Hepatic stellate cell (primary cell): ENCODE results near the gene DHRSX.
"Not testable (repeated sequence)": the region's sequence is repeated elsewhere in the genome, so short reads cannot be mapped to it uniquely, and the experiment has no call there.

Source experiments
- DNase-seq: peaks from one replicate; pipeline ENCODE4 v3.0.0; 2011; ENCODE audit warnings: low spot score

The DHRSX gene

DNA sequence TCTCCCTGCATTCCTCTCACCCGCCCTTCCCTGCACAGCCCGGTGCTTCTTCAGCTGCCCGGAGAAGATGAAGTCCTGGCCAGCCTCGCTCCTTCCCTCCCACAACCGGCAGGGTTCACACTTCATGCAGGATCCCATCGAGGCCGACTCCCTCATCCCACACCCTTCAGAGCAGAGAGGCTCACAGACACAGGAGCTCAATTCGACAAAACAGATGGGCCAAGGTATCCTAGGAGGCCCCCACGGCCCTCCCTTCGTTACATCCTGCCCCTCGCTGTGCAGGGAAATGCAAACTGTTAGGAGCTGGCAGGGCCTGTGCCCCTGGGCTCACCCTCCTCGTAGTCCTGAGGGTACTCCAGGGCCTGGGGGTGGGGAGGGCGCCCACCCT lies 238.1 kb downstream of the DHRSX start:
- no peak for DNase-seq

DNA sequence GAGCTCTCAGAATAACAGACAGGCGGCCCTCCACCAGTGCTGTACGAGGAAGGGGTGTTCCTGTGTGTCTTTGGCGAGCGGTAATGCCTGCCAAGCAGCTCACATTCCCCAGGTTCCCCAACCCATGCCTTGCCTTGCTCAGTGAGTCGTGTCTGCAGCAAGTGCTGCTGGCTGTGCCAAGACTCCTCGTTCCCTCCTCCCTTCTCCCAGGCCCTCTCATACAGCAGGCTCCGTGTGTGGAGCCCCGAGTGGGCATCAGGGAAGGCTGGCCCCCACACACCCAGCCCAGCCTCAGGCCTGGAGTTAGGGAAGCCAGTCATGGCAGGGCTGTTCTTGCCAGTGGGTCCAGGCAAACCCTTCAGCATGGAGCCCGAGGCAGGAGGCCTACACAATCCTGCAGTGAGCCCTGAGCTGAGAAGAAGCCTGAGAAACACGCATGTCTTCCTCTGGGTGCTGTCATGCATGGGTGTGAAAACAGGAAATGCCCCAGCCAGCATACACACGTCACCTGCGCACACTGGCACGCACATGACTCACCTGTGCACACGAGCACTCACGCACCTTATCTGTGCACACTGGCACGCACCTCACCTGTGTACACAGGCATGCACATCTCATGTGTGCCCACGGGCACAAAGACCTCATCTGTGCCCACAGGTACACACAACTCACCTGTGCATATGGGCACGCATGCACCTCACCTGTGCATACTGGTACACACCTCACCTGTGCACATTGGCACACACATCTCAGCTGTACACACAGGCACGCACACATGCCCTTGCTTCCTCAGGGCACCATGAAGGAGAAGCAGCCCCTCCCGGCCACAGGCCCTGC lies 238.7 kb downstream of the DHRSX start:
- DNase-seq = no peak

DNA sequence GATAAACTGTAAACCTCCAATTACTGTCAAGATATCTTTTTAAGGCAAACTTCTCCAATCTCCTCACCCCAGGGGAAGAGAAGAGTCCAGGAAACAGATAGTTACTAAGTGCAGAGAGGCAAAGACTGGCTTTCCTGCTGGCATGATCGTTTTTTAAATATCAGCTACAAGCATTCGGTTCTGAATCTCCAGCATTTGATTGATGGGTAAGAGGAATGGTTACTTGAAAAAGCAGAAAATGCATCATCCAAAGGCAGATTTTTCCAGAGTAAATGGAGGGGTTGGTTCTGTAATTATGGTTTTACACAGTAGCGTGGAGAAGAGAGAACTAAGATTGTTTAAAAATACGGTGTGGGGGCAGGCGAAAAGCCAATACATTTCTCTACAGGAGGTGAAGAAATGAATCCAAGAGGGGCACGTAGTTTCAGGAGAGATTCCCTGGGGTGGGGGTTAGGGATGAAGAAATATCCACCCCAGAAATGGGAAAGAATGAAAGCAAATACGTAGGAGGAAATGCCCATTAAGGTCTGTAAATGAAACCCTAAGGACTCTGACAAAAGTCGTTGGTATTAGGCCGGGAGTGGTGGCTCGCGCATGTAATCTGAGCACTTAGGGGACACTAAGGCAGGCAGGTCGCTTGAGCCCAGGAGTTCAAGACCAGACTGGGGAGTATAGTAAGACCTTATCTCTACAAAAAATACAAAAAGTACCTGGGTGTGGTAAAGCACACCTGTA lies 248.3 kb downstream of the DHRSX start:
- no peak for DNase-seq

DNA sequence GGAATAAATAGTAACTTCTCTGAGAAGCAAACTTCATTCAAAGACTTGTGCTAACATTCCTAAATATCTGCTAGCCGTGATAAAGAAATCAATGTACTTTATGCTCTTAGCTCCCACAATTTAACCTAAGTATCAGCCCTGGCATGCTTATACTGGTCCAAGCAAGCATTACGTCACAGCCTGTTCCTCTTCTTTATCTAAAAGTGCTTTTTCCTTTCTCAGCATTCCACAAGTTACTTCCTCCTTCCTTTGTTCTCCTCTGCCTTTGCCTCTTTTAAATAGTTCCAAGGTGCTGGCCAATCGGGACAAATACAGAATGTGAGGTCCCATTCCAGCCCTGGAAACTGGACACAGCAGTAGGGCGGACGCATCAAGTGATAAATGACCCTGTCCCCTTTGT lies 249.6 kb downstream of the DHRSX start:
- no peak for DNase-seq

GRCh38 chrX:2243913-2244460 lies 256.8 kb downstream of the DHRSX start:
- no peak for DNase-seq

DNA sequence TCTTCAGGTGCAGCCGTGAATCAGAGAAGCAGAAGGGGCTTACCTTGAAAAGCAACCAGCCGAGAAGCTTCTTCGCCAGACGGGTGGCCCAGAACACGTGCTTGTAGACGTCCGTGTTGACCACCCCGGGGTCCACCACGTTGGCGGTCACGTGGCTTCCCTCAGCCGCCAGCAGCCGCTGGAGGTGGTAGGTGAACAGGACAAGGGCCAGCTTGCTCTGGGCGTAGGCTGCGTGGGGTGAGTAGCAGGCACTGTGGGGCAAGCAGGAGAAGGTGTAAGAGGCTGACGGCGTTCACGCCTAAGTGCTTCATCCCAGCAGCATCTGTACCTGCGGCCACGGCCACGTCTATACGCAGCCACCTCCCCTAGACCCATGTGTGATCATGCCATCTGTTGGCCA lies 257.8 kb downstream of the DHRSX start:
- no peak for DNase-seq

GRCh38 chrX:2242326-2242725 lies 258.4 kb downstream of the DHRSX start:
- DNase-seq = no peak

- DNase-seq = not testable (repeated sequence)
These were observed 259.3 kb downstream of the DHRSX start for GRCh38 chrX:2241496-2241895.

DNA sequence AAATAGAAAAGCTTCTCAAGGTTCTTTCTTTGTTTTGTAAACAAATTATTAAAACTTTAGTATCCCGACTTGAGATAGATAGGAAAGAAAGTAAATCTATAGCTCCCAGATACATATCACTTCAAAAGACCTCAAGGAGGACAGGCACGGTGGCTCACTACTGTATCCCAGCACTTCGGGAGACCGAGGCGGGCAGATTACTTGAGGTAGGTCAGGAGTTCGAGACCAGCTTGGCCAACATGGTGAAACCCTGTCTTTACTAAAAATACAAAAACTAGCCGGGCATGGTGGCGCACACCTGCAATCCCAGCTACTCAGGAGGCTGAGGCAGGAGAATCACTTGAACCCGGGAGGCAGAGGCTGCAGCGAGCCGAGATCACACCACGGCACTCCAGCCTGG lies 260.0 kb downstream of the DHRSX start:
- DNase-seq = not testable (repeated sequence)

- no peak for DNase-seq
These were observed 262.8 kb downstream of the DHRSX start for GRCh38 chrX:2237976-2238375.

DNA sequence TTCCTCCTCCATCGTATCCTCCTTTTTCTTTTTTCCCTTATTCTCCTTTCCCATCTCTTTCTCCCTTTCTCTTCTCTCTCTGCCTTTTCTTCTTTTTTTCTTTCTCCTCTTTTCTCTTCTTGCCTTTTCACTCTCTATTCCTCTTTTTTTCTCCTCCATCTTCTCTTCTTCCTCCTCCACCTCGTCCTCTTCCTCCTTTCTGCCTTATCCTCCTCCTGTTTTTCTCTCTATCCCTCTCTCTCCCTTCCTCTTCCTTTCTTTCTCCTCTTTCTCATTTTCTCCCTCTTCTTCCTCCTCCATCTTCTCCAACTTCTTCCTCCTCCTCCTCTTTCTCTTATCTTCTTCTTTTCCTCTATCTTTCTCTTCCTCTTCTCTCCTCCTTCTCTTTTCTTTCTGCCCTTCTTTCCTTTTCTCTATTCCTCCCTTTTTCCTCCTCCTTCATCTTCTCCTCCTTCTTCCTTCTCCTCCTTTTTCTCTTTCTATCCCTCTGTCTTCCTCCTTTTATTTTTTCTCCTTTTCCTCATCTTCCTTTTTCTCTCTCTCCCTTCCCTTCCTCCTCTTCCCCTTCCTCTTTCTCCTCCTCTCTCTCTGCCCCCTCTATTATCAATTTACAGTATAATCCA lies 269.1 kb downstream of the DHRSX start:
- DNase-seq = no peak

DNA sequence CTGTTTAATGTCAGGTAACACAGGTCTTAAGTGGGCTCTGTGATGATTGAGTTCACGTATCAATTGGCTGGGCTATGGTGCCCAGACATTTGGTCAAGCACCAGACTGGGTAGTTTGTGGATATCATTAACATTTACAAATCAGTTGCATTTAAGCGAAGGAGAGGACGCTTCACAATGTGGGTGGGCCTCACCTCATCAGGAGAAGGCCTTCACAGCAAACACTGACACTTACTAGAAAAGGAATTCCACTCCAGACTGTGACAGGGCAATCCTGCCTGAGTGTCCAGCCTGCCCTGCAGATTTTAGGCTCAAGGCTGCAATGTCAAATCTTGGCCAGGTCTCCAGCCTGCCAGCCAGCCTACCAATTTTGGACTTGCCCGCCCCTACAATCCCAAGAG lies 270.3 kb downstream of the DHRSX start:
- DNase-seq = no peak

DNA sequence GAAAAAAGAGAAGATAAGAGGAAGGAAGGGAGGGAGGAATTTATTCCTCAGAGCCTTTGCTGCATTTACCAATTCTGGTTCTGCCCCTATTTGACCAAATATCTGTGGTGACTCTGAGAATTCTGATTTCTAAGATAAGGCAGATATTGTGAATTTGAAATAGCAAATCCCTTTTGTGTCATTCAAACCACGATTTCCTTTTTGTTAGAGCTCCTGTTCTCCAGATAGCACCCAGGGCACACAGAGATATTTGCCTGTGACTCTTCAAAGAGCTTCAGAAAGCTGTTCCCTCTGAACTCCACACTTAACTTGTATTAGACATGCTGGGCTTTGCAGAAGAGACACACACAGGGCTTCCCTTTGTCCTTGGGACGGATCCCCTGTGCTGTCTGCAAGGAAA lies 272.2 kb downstream of the DHRSX start:
- DNase-seq = no peak

- no peak for DNase-seq
These were observed 273.7 kb downstream of the DHRSX start for GRCh38 chrX:2226906-2227656.

DNA sequence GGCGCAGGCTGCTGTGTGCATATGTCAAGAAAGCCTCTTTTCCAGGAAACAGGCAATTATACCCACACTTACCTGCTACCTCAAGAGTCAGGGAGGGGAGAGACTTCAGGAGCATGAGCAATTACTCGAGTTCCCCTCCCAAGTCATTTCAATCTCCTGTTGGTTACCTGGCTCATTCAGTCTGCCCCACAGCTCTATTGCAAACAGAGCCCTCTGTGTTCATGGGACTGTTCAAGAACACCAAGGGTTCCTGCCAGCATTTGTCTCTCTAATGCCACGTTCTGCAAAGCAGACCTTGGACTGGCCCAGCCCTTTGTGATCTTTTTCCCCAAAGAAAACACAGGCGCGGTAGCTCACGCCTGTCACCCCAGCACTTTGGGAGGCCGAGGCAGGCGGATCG lies 274.6 kb downstream of the DHRSX start:
- DNase-seq = no peak

DNA sequence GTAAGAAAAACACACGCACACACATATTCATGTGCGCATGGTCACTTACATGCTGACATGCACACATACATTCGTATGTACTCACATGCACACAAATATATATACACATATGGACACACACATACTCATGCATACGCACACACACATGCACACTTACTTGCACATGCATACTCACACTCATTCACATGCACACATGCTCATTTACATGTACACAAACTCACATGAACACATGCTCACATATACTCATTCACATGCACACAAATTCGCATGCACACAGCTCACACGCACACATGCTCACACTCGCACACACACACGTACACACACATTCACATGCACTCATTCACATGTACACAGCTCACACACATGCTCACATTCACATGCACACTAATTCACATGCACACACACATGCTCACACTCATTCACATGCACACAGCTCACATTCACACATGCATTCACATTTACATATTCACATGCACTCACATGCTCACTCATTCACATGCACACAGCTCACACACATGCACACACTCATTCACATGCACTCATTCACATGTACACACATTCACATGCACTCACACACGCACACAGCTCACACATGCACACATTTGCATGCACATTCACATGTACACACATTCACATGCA lies 276.1 kb downstream of the DHRSX start:
- no peak for DNase-seq

DNA sequence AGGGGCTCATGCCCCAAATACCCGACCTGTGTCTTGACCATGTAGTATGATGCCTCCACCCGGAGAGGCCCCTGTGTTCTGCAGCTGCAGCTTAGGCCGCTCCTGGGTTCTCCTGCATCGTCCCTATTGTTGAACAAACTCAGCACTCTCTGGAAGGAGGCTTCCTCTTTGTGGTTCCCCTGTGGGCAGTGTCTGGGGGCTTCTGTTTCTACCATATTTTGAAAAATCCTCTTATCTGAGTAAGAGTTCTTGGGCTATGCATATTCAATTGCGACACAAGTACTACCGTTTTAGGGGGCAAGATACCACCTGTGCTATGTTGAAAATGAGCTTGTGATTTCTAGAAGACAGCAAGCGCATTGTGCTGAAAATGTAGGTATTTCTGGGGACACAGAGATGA lies 276.6 kb downstream of the DHRSX start:
- DNase-seq = no peak

DNA sequence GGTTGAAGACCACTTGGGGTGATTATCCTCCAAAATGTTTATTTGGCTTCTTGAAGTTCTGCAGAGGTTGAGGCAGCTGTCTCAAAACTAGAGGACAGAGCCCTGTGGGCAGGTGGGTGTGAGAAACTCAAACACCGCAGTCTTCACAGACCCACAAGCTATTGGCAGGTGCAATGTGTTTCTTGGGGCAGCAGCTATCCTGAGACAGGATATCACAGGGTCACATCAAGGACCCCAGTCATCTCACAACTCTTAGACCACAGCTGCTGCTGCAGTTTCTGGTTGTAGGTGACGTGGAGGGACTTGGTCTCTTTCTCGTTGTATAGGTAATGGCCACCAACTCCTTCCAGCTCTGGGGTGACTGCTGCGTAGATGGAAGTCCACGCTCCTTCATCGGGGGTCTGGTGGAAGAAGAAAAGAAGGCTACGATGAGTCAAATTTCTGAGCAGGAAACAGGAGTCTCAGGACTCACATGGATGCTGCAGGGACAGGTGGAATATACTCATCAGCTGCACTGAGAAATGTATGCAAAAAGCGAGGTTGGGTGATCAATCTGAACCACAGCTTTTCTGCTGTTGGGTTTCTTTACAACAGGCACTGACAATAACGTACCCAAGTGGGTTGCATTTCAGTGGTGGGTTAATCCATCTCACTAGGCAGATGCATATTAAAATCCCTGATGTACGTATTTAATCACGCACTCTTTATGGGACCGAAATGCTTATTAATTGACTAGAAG lies 279.8 kb downstream of the DHRSX start:
- no peak for DNase-seq

GRCh38 chrX:2220296-2220695 lies 280.5 kb downstream of the DHRSX start:
- no peak for DNase-seq

DNA sequence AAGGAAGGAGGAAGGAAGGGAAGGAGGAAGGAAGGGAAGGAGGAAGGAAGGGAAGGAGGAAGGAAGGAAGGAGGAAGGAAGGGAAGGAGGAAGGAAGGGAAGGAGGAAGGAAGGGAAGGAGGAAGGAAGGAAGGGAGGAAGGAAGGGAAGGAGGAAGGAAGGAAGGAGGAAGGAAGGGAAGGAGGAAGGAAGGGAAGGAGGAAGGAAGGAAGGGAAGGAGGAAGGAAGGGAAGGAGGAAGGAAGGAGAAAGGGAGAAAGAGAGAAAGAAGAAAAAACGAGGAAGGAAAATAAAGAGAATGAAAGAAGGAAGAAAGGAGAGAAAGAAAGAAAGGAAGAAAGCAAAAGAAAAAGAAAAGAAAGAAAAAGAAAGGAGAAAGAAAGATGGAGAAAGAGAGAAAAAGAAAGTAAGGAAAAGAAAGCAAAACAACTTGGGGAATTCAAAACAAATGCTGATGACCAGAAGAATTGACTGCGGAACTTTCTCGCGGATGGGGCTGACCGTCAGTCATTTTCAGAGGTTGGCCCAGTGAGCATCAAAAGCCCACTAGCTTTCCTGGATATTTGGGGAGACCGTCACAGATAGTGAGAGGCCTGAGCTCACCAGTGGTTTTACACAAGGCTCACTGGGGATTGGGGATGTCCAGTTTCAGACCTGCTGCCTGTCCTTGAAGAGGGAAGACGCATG lies 286.5 kb downstream of the DHRSX start:
- not testable (repeated sequence) for DNase-seq
